Measurements from ENCODE around the gene GAST.

The GAST gene

DNA sequence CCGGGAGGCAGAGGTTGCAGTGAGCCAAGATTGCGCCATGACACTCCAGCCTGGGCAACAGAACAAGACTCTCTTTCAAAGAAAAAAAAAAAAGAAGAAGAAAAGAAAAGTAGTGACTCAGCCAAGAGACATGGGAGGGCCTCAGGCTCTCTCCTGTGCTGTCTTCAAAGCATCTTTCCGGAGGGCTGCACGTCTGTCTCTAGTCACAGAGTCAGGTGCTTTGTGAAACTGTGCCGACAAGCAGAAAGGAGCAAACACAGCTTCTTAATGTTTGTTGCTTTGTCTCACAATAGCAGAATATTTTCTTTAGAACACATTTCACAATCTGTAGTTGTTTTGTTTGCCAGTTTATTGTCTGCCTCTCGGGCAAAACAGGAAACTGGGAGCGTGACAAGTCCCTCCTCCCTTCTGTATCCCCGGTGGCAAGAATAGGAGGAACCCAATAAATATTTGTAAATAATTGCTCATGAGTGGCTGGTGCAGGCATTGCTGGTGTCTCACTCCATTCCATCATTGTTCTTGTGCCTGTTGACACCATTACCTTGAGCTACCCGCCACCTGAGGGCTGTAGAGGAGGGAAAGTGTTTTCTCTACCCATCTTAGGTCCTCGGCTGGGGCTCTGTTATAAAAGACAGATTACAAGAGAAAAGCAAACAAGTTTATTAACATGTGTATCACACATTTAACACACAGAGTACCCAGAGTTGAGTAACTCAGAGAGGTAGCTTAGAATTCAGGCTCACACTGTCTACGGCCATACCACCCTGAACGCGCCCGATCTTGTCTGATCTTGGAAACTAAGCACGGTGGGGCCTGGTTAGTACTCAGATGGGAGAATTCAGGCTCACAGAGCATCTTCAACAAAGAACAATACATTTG lies 5.5 kb downstream of the GAST start:
- no peak for DNase-seq

DNA sequence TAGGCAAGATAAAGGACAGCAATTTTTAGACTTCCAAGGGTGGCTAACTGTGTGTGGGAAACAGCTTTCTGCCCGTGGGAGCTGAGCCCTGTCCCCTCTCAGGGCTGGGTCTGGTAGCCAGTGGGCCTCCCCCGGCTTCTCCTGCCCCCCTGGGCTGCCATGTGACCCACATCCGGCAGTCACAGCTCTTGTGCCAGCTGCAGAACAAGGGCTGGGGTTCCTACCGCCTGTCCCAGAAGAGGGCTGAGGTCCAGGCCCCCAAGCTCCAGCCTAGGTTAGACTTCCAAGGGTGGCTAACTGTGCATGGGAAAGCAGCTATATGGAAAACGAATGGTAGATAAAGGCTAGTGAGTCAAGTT lies 6.1 kb downstream of the GAST start:
- no peak for DNase-seq

GRCh38 chr17:41722231-41722630 lies 10.1 kb downstream of the GAST start:
- no peak for DNase-seq

DNA sequence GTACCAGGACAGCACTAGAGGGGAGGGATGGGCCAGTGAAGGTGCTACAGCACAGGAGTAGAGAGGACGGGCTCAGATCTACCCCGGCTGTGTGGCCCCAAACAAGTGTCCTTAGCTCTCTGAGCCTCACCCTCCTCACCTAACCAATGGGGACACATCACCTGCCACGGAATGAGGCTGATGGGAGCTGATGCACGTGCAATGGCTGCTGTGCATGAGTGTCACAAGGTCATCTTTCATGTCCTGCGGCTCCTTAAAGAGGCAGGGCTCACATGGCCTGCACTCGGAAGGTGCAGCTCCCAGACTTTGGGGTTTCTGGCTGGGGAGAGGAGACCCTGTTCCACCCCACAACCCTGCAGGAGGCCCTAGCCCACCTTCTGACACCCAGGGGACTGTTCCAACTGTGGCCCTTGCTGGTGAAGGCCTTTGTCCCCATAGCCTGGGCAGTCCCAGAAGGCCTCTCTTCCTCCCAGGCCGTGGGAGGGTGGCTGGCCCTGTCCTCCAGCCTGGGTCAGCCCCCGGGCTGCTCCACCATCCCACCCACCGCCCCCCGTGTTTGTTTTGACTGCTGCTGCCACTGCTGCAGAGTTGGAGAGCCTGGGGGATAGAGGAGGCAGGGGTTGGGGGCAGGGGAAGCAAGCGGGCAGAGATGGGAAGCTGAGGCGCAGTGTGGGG lies 11.8 kb downstream of the GAST start:
- DNase-seq = no peak

DNA sequence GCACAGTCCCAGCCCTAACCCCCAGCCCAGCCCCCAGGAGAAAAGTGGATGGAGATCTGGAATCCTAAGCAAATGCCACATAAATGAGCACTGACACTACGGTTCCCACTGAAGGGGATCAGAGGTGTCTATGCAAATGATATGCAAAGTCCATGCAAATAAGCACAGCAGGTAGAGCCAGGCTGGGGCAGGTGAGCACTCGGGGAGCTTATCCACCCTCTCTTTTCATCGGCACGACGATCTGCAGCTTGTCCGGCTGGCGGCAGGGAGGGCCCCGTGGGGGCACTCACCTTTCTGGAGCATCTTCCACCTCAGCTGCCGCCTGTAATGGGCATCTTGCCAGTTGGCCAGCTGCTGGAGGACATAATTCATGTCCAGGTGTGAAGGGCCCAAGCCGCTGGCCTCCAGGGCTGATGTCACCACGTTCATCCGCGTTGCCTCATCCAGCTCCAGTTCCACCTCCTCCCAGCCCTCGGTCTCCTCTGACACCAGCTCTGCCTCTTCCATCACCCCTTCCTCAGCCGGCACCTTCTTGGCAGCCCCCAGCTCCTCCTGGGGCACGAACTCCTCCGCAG lies 12.4 kb downstream of the GAST start:
- no peak for DNase-seq

GRCh38 chr17:41725134-41725533 lies 13.0 kb downstream of the GAST start:
- no peak for DNase-seq

- no peak for DNase-seq
These were observed 15.9 kb downstream of the GAST start for GRCh38 chr17:41728056-41728455.

DNA sequence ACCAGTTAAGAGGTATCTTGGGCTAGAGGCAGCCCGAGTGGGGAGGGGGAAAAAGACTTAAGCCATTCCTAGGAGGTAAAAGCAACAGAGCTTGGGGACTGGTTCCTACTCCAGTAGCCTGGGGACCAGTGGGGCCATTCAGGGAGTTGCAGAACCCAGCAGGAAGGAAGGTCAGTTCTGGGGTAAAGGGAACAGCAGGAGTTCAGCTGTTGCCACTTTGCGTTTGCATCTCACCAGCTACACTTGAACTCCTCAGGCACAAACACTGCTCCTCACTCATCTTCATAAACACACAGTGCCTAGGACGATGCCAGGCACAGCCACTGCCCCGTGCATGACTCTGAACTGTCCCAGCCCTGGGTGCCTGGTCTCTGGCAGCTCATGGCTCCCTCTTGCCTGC lies 18.3 kb downstream of the GAST start:
- DNase-seq = no peak

GRCh38 chr17:41731836-41732235 lies 19.7 kb downstream of the GAST start:
- no peak for DNase-seq

DNA sequence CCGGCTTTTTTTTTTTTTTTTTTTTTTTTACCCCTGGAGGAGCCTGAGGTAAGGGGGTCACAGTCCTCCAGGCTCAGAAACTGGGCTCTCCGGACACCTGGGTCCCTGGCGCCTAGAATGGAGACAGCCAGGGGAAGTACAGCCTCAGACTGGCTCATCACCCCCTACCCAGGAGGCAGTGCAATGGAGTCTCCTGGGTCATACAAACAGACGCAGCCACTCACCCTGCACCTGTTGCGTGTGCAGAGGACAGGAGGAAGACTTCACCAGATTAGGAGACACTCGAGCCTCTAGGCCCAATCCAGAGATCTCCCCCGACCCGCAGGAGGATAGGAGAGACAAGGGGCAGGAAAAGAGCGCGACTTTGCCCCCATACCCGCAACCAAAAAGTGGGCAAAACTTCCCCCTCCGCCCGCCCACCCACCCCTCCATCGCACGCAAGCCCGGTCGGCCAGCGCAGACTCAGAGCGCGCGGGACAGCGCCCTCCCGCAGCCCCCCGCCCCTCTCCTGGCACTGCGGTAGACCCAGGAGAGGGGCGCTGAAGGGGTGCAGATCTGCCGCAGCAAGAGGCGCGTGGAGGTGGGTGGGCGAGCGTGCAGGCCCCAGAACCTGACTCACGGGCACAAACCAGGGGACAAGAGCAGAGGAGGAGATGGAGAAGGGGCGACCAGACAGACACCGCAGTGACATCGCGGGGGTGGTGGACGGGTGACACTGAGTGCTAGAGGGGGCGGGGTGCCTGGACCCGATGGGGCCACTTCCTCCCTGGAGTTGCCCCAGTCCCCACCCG lies 21.4 kb downstream of the GAST start:
- DNase-seq = no peak

DNA sequence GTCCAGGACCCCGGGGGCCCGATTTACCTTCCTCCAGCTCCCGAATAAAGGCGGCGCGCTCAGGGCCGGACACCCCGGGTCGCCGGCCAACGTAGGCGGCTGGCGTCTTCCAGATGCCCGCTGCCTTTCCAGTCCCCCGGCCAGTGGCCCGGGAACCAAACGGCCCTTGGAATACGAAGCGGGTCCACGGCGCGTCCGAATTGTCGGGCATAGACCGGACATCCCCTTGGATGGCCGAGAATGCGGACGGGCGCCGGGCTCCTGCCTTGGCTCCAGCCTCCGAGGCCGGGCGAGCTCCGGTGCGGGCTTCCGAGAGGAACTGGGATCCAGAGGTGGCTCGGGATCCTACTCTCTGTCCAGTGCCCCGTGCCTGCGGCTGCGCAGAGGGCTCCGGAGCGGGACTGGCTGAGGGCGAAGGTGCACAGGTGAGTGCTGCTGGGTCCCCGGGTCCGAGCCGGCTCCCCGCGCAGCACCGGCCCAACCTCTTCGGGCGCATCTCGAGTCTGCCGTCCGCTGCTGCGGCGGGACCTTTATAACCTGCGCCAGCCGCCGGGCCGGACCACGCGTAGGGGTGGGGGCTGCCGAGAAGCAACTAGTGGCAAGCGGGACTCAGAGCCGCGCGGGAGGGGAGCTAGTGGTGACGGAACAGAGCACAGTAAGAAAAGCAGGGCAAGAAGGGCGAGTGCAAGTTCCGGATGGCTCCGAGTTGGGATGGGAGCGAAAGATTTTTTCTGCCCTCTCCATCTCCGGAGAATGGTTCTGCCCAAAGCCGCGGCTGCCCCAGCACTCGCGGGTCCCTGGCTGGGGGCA lies 22.2 kb downstream of the GAST start, which contains the start of gene HAP1:
Gene HAP1 (minus strand): TSS at position 505 of the 810 bp plus-strand sequence. CDS start 9 bp downstream, at position 496.
- no peak for DNase-seq

- no peak for DNase-seq
These were observed 22.8 kb downstream of the GAST start for GRCh38 chr17:41734949-41735313.

DNA sequence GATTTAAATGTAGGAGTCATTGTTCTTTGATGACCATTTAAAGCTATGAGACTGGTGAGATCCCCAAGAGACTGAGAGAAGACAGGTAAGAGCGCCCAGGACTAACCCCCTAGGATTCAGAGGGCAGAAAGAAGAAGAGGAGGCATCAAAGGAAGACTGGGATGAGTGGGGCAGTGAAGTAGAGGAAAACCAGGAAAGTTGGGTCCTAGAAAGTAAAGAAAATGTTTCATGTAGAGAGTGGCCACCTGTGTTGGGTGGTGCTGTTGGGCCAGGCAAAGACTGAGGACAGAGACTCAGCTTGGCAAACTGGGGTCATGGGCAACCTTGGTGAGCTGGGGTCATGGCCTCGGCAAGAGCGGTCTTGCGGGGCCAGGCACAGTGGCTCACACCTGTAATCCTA lies 23.6 kb downstream of the GAST start:
- DNase-seq = no peak

DNA sequence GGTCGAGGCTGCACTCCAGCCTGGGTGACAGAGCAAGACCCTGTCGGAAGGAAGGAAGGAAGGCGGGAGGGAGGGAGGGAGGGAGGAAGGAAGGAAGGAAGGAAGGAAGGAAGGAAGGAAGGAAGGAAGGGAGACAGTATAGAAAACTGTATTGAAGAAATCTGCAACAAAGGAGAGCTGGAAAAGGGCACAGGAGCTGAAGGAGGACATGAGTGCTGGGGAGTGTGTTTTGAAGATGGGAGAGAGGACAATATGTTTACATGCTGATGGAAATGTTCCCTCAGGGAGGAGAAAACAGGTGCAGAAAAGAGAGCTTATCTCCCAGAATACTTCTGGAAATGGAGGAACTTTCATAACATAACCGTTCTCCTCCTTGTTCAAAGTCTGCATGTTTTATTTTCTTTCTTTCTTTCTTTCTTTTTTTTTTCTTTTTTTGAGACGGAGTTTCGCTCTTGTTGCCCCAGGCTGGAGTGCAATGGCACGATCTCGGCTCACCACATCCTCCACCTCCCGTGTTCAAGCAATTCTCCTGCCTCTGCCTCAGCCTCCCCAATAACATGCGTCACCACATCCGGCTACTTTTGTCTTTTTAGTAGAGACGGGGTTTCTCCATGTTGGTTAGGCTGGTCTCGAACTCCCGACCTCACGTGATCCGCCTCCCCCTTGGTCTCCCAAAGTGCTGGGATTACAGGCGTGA lies 25.0 kb downstream of the GAST start:
- no peak for DNase-seq

- no peak for DNase-seq
These were observed 25.5 kb downstream of the GAST start for GRCh38 chr17:41737680-41738023.

DNA sequence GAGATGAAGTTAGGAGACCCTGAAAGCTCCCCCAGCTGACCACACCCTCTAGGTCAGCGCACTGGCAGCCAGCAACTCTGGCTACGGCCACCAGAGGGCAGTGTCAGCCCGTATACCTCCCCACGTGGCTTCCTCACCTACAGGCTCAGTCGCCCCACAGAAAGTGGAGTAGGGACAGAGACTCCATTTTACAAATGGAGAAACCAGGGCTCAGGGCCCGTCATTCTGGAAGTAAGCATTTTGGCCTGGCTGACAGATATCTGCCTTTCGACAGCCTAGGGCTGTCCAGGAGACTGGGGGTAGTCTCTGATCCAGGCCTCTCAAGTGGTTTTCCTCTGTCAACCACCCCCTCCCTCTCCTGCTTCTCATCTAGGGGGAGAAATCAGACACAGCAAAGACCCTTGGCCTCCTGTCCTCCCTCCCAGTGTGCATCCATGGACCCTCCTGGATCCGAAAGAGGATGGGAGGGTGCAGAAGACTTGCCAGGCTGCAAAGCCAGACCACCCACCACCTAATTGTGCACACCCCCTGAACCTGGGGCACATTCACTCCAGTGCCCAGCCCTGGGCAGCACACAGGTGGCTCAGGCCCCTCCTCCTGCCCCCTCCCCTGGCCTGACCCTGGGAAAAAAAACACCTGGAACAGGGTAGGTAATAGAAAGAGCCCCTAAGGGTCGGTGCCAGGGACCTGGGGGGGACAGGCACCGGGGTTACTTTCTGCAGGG lies 26.1 kb downstream of the GAST start:
- DNase-seq = peak; percentile 38

GRCh38 chr17:41738801-41739112 lies 26.6 kb downstream of the GAST start:
- no peak for DNase-seq

- no peak for DNase-seq
These were observed 27.7 kb downstream of the GAST start for GRCh38 chr17:41739661-41740352.

GRCh38 chr17:41740506-41740905 lies 28.4 kb downstream of the GAST start:
- DNase-seq = no peak

DNA sequence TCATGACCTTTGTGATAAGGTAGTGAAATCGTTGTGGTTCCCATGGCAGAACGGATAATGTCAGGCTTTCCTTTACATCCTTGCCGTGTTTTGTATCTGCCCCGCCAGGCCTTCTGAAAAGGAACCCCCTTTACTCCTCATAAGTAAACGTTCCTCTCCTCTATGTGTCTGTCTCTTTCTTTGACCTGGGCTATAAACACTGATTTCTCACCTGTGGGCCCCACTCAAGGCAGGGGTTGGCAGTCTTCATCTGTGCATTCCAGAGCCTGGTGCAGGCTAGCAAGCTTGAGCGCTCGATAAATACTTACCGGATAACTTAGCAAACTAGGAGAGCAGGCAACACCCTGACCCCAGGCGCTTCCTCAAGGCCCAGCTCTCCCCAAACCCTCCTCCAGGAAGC lies 29.6 kb downstream of the GAST start:
- DNase-seq = no peak

- no peak for DNase-seq
These were observed 36.1 kb downstream of the GAST start for GRCh38 chr17:41748275-41748674.

All from NCI-H2081 treated with DMSO at 0.1 percent for 48 hours (cell line).